BLaER1 treated with 17β-estradiol and CSF1 and Interleukin-3, amounts not matched to agents 10 nM and 100 nM (cell line): ENCODE measurements around the gene MAD1L1.

Experiments
- H3K27ac ChIP-seq, 11 experiments: shearing (Covaris generic); formaldehyde crosslinking; 2 replicates each; pipeline ENCODE4 v1.8.1; 2022
- H3K27me3 ChIP-seq, 11 experiments: shearing (Covaris generic); formaldehyde crosslinking; 2 replicates each; pipeline ENCODE4 v1.8.1; 2022
- H3K36me3 ChIP-seq, 11 experiments: shearing (Covaris generic); formaldehyde crosslinking; 2 replicates each; pipeline ENCODE4 v1.8.1; 2022
- H3K4me1 ChIP-seq, 10 experiments: shearing (Covaris generic); formaldehyde crosslinking; 2 replicates each; pipeline ENCODE4 v1.8.1; 2022
- H3K4me2 ChIP-seq, 11 experiments: shearing (Covaris generic); formaldehyde crosslinking; 2 replicates each; pipeline ENCODE4 v1.8.1; 2022
- H3K4me3 ChIP-seq, 10 experiments: shearing (Covaris generic); formaldehyde crosslinking; 2 replicates each; pipeline ENCODE4 v1.8.1; 2022
- H3K9ac ChIP-seq, 11 experiments: shearing (Covaris generic); formaldehyde crosslinking; 2 replicates each; pipeline ENCODE4 v1.8.1; 2022
- H3K9me3 ChIP-seq, 11 experiments: shearing (Covaris generic); formaldehyde crosslinking; replicated peaks in 1 of 11; 2 replicates each; pipeline ENCODE4 v1.8.1; 2022
- H4K20me1 ChIP-seq, 11 experiments: shearing (Covaris generic); formaldehyde crosslinking; 2 replicates each; pipeline ENCODE4 v1.8.1; 2022
- Cebpa-rat ChIP-seq, 11 experiments: shearing (Covaris generic); IDR thresholded peaks; 2 replicates each; pipeline ENCODE4 v1.8.1; 2022

Gene MAD1L1

DNA sequence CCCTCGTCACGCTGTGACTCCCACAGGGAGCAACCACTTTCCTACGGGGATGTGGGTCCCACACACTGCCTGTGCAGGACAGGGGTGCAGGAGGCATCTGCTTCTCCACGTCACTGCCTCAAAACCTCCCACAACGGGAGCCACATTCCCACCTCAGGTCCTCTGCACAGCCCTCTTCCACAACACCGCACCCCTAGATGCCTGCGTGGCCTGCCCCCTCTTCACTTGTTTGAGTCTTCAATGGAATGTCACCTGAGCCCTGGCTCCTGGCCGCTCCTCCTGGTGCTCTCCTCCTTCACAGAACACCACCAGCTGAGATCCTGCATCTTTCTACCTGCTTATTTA lies 73.6 kb downstream of the MAD1L1 start:
- H3K9me3 ChIP-seq: peaks cover 0 to 7% (median 0%) of the 10 kb centered on the region in 11 experiments; a peak in 2 of 22 replicates
- H3K4me2 ChIP-seq: peak overlapping the region; percentile 59 to 98 (median 78)
- peaks cover 0 to 56% (median 46%) of the 10 kb centered on the region in 11 experiments; a peak in 18 of 22 replicates for H4K20me1 ChIP-seq
- H3K36me3 ChIP-seq: peaks cover 5 to 19% (median 16%) of the 10 kb centered on the region in 11 experiments; a peak in 18 of 22 replicates
- TF ChIP-seq Cebpa-rat (IDR thresholded peaks at IDR 0.05): no peak
- H3K4me3 ChIP-seq: no peak overlapping the region
- H3K27me3 ChIP-seq: 0 out of 22 replicates have a peak, but pooled peaks cover 0 to 3% (median 0%) of the 10 kb centered on the region in 11 experiments
- peaks cover 46 to 95% (median 84%) of the 10 kb centered on the region in 10 experiments for H3K4me1 ChIP-seq
- H3K27ac ChIP-seq: peak overlapping the region in 4 of 11 experiments; percentile 71 to 78 (median 74); a peak in 8 of 22 replicates
- H3K9ac ChIP-seq: peak overlapping the region in 6 of 11 experiments; percentile 6 to 69 (median 66); a peak in 7 of 22 replicates

- Histone ChIP-seq H3K27me3 (0 out of 22 replicates have a peak, but pooled peaks cover 0 to 3% (median 0%) of the 10 kb centered on the region in 11 experiments), H3K4me2 (peak overlapping the region; percentile 59 to 98 (median 78)), H3K36me3 (peaks cover 5 to 25% (median 17%) of the 10 kb centered on the region in 11 experiments; a peak in 18 of 22 replicates), H3K4me3 (peak overlapping the region in 1 of 10 experiments; percentile 1; a peak in 1 of 20 replicates), H4K20me1 (peaks cover 0 to 50% (median 40%) of the 10 kb centered on the region in 11 experiments; a peak in 18 of 22 replicates), H3K27ac (peak overlapping the region in 8 of 11 experiments; percentile 0 to 78 (median 62); a peak in 11 of 22 replicates), H3K9ac (peak overlapping the region in 8 of 11 experiments; percentile 8 to 69 (median 55); a peak in 15 of 22 replicates), H3K4me1 (peaks cover 40 to 95% (median 84%) of the 10 kb centered on the region in 10 experiments), H3K9me3 (peaks cover 0 to 7% (median 0%) of the 10 kb centered on the region in 11 experiments; a peak in 2 of 22 replicates)
- TF ChIP-seq Cebpa-rat (IDR thresholded peaks at IDR 0.05): no peak
These were observed 74.2 kb downstream of the MAD1L1 start for GRCh38 chr7:2158331-2159175.

- TF ChIP-seq Cebpa-rat (IDR thresholded peaks at IDR 0.05): no peak
- peaks cover 38 to 95% (median 84%) of the 10 kb centered on the region in 10 experiments for H3K4me1 ChIP-seq
- H3K9ac ChIP-seq: peak overlapping the region in 8 of 11 experiments; percentile 8 to 69 (median 55); a peak in 15 of 22 replicates
- peaks cover 0 to 48% (median 35%) of the 10 kb centered on the region in 11 experiments; a peak in 18 of 22 replicates for H4K20me1 ChIP-seq
- peak overlapping the region in 3 of 10 experiments; percentile 10 to 25 (median 17); a peak in 4 of 20 replicates for H3K4me3 ChIP-seq
- peak overlapping the region in 8 of 11 experiments; percentile 0 to 78 (median 62); a peak in 13 of 22 replicates for H3K27ac ChIP-seq
- 0 out of 22 replicates have a peak, but pooled peaks cover 0 to 3% (median 0%) of the 10 kb centered on the region in 11 experiments for H3K27me3 ChIP-seq
- peaks cover 0 to 7% (median 0%) of the 10 kb centered on the region in 11 experiments; a peak in 2 of 22 replicates for H3K9me3 ChIP-seq
- peaks cover 5 to 31% (median 17%) of the 10 kb centered on the region in 11 experiments; a peak in 18 of 22 replicates for H3K36me3 ChIP-seq
- H3K4me2 ChIP-seq: peak overlapping the region; percentile 59 to 98 (median 78)
These were observed 75.1 kb downstream of the MAD1L1 start for GRCh38 chr7:2157473-2158279.

DNA sequence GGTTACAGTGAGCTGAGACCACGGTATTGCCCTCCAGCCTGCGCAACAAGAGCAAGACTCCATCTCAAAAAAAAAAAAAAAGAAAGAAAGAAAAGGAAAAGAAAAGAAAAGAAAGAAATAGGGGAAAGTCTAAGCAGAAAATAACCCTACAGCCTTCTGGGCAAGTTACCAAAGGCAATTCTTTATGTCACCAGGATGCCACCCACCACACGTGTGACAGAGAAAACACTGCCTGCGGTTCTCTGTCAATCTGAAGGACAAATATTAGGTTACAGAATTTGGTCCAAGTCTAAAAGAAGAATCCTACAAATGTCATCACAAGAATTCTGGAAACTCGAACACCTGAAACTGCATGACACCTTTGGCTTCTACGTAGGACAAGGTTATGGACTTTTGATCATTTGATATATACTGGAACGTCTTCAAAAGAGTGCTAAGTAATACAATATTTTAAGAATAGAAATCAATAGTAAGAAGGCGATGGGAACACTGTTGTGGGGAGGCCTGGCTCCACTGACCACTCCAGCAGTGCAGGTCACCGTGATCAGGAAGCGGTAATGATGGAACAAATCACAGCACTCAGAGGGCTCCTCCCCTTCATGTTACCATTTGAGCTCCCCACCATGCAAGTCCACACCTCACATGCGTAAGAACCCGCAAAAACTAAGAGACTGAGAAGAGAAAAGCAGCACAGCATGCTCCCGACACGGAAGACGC lies 75.8 kb downstream of the MAD1L1 start:
- Histone ChIP-seq H3K36me3 (peaks cover 5 to 31% (median 17%) of the 10 kb centered on the region in 11 experiments; a peak in 18 of 22 replicates), H3K27ac (peak overlapping the region in 7 of 11 experiments; percentile 18 to 78 (median 71); a peak in 12 of 22 replicates), H3K4me1 (peaks cover 45 to 99% (median 90%) of the 10 kb centered on the region in 10 experiments), H4K20me1 (peaks cover 0 to 56% (median 42%) of the 10 kb centered on the region in 11 experiments; a peak in 18 of 22 replicates), H3K27me3 (0 out of 22 replicates have a peak, but pooled peaks cover 0 to 3% (median 0%) of the 10 kb centered on the region in 11 experiments), H3K9ac (peak overlapping the region in 7 of 11 experiments; percentile 8 to 69 (median 65); a peak in 11 of 22 replicates), H3K4me3 (peak overlapping the region in 3 of 10 experiments; percentile 10 to 25 (median 17); a peak in 4 of 20 replicates), H3K9me3 (peaks cover 0 to 7% (median 0%) of the 10 kb centered on the region in 11 experiments; a peak in 2 of 22 replicates), H3K4me2 (peak overlapping the region; percentile 59 to 98 (median 78))
- TF ChIP-seq Cebpa-rat (IDR thresholded peaks at IDR 0.05): no peak

DNA sequence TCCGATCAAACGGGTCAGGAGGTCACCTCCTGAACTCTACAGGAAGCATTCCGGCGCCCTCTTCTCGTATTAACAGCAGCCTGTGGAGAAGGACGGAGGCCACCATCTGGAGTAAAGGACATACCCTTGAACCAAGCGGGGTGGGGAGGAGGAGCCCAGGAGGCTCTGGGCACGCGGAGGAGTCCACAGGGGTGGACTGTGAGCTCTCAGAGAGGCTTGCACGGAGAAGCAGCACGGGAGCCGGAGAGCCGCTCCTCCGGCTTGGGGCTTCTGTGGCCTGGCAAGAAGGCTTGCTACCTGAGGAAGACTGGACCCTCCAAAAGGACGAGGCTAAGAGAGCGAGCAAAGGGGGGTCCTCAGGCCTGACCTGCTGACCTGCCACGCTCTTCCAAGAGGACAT lies 77.9 kb downstream of the MAD1L1 start:
- Histone ChIP-seq H3K36me3 (peaks cover 8 to 32% (median 17%) of the 10 kb centered on the region in 11 experiments; a peak in 18 of 22 replicates), H3K27me3 (0 out of 22 replicates have a peak, but pooled peaks cover 0 to 3% (median 0%) of the 10 kb centered on the region in 11 experiments), H3K9ac (no peak overlapping the region), H3K4me3 (no peak overlapping the region), H3K9me3 (no peaks in the 10 kb centered on the region), H3K27ac (no peak overlapping the region), H3K4me1 (peaks cover 60 to 100% (median 97%) of the 10 kb centered on the region in 10 experiments), H4K20me1 (peaks cover 11 to 76% (median 62%) of the 10 kb centered on the region in 11 experiments; a peak in 20 of 22 replicates), H3K4me2 (peak overlapping the region in 6 of 11 experiments; percentile 22 to 98 (median 84); a peak in 10 of 22 replicates)
- TF ChIP-seq Cebpa-rat (IDR thresholded peaks at IDR 0.05): no peak

- no peak overlapping the region for H3K4me3 ChIP-seq
- H3K9ac ChIP-seq: no peak overlapping the region
- H4K20me1 ChIP-seq: peaks cover 11 to 76% (median 62%) of the 10 kb centered on the region in 11 experiments; a peak in 20 of 22 replicates
- peaks cover 54 to 100% (median 97%) of the 10 kb centered on the region in 10 experiments for H3K4me1 ChIP-seq
- no peak overlapping the region for H3K27ac ChIP-seq
- H3K4me2 ChIP-seq: peak overlapping the region in 5 of 11 experiments; percentile 71 to 99 (median 86); a peak in 7 of 22 replicates
- no peaks in the 10 kb centered on the region for H3K9me3 ChIP-seq
- no peak for TF ChIP-seq Cebpa-rat (IDR thresholded peaks at IDR 0.05)
- H3K36me3 ChIP-seq: peaks cover 10 to 39% (median 20%) of the 10 kb centered on the region in 11 experiments; a peak in 19 of 22 replicates
- 0 out of 22 replicates have a peak, but pooled peaks cover 0 to 3% (median 0%) of the 10 kb centered on the region in 11 experiments for H3K27me3 ChIP-seq
These were observed 78.6 kb downstream of the MAD1L1 start for GRCh38 chr7:2154121-2154520.

- Histone ChIP-seq H3K27me3 (peaks cover 0 to 7% (median 0%) of the 10 kb centered on the region in 11 experiments; a peak in 1 of 22 replicates), H3K4me2 (peak overlapping the region; percentile 26 to 99 (median 79); a peak in 18 of 22 replicates), H3K9me3 (no peaks in the 10 kb centered on the region), H3K36me3 (peaks cover 15 to 52% (median 28%) of the 10 kb centered on the region in 11 experiments; a peak in 19 of 22 replicates), H4K20me1 (peaks cover 11 to 76% (median 56%) of the 10 kb centered on the region in 11 experiments; a peak in 20 of 22 replicates), H3K9ac (peak overlapping the region in 1 of 11 experiments; percentile 38; a peak in 1 of 22 replicates), H3K27ac (peak overlapping the region in 3 of 11 experiments; percentile 29 to 56 (median 52); a peak in 4 of 22 replicates), H3K4me3 (no peak overlapping the region), H3K4me1 (peaks cover 39 to 100% (median 97%) of the 10 kb centered on the region in 10 experiments)
- TF ChIP-seq Cebpa-rat (IDR thresholded peaks at IDR 0.05): no peak
These were observed 80.1 kb downstream of the MAD1L1 start for GRCh38 chr7:2152646-2153045.
